Muscle layer of colon (tissue), 2 donors: ENCODE data around the gene MSX1.
"Not testable (repeated sequence)": the region's sequence is repeated elsewhere in the genome, so short reads cannot be mapped to it uniquely, and the experiment has no call there.

Experiments used
- H3K27ac ChIP-seq: one replicate; pipeline ENCODE4 v1.7.0; 2013; ENCODE audit warnings: low read depth, mild to moderate bottlenecking, low read length, moderate library complexity
- H3K27me3 ChIP-seq, 2 donors: one replicate each; pipeline ENCODE4 v1.7.0; 2013; ENCODE audit warnings: low read length in 2 of 2, mild to moderate bottlenecking in 2 of 2; ENCODE audit not compliant: insufficient read depth in 2 of 2, control insufficient read depth in 1 of 2
- H3K36me3 ChIP-seq: one replicate; pipeline ENCODE4 v1.7.0; 2013; ENCODE audit warnings: mild to moderate bottlenecking, low read length; ENCODE audit not compliant: insufficient read depth
- H3K4me1 ChIP-seq: one replicate; pipeline ENCODE4 v1.7.0; 2013; ENCODE audit warnings: mild to moderate bottlenecking, low read length; ENCODE audit not compliant: insufficient read depth
- H3K4me3 ChIP-seq, 2 donors: one replicate each; pipeline ENCODE4 v1.7.0; 2013; ENCODE audit warnings: low read length in 2 of 2, low read depth in 1 of 2, mild to moderate bottlenecking in 1 of 2, moderate library complexity in 1 of 2
- H3K9ac ChIP-seq: one replicate; pipeline ENCODE4 v1.7.0; 2013; ENCODE audit warnings: low read length
- H3K9me3 ChIP-seq: one replicate; pipeline ENCODE4 v1.7.0; 2013; ENCODE audit warnings: mild to moderate bottlenecking, low read length
- donor health status: abdominal sarcoma.
- donor health status: Adenocarcinoma of cecum.

MSX1 gene

DNA sequence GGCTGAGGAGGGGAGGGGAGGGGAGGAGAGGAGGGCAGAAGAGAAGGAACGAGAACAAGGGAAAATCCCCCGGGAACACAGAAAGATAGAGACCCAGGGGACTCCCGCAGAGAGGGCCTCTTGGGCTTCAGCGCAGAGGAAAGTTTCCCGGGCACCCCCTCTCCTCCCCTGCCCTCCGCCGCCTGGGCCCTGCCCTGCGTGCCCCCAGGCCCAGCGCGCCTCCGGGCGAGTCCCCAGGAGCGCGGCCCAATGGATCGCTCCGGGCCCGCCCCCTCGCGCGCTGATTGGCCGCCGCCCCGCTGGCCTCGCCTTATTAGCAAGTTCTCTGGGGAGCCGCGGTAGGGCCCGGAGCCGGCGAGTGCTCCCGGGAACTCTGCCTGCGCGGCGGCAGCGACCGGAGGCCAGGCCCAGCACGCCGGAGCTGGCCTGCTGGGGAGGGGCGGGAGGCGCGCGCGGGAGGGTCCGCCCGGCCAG lies at the start of gene MSX1:
Gene MSX1 (plus strand): TSS at position 341 of the 474 bp plus-strand sequence. CDS start 235 bp downstream, outside the sequence.
- Histone ChIP-seq H3K4me3 (peak within 1 kb of the TSS; percentile 73 to 77), H3K27me3 (peaks cover 89 to 95% of the 10 kb centered on the region in 2 donors), H3K4me1 (peaks cover 20% of the 10 kb centered on the region), H3K27ac (no peak within 1 kb of the TSS), H3K9ac (no peak within 1 kb of the TSS), H3K9me3 (peaks cover 6% of the 10 kb centered on the region), H3K36me3 (no peaks in the 10 kb centered on the region)

DNA sequence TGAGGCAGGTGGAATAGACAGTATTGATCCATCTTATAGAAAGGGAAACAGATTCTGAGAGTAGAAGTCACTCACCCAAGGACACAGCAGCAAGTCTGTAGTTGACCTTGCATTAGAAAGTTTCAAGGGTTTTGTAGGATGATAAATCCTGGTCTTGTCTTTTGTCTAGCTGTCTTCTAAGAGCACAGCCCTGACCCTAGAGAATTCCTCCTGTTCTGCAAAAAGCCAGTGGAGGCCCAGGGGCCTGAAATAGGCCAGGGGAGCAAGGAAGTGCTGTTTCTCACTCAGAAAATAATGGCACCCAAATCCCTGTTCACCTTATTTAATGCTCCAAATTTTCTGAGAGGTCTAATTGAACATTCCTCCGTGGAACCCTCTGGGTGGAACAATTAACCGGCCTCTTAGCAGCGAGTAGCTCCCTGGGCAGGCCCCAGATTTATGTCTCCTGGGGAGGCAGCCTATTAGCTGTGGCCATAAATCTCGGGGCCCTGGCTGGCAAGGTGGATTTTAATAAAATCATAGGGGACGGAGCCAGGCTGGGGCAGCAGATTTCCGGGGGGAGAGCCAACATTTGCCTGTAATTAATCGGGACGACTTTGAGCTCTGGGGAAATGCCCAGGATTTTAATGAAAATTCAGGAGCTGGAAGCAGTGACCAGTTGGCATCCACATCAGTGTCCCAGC lies 49.2 kb upstream of the MSX1 start:
- Histone ChIP-seq H3K4me1 (no peaks in the 10 kb centered on the region), H3K27ac (no peak overlapping the region), H3K36me3 (no peaks in the 10 kb centered on the region), H3K4me3 (no peak overlapping the region), H3K9me3 (no peaks in the 10 kb centered on the region), H3K27me3 (no peaks in the 10 kb centered on the region), H3K9ac (no peak overlapping the region)

DNA sequence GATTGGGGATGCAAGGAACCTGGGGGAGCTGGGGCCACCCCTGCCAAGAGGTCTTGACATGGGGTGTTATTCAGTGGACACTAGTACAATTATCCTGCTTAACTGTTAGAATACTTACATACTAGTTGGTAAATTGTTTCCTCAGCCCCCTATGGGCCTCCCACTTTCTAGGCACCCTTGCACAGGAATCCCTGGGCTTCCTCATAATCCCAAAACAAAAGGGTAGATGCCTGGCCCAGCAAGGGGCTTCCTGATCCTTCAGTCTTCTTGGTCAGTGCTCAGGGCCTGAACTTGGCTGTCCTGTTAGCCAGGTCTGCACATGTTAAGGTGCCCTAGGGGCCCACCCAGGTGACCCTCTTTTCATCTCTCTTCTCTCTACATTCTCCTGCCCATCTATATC lies 48.7 kb upstream of the MSX1 start:
- Histone ChIP-seq H3K27ac (no peak overlapping the region), H3K9me3 (no peaks in the 10 kb centered on the region)

DNA sequence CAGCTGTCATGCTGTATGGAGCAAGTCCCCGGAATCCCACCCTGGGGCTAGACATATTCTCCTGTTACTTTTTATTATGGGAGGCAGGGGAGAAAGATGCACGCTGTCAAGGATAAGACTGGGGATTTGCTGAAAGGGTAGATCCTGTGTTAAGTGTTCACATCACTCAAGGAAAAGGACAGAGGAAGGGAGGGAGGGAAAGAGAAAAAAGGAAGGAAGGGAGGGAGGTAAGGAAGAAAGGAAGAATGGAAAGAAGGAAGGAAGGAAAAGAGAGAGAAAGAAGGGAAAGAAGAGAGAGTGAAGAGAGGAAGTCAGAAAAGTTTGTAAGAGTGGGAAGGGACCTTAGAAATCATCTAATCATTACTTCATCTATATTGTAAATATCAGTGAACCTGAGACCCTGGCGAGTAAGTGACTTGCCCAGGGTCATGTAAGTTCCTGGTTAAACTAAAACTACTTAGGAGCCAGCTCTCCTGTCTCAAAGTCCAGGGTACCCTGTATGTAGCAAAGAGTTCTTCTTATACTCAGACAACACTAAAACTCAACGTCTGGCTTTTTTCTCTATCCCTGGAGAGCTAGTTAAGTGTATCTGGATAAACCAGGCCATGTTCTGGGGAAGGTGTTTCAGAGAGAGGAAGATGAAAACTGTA lies 47.2 kb upstream of the MSX1 start:
- no peak overlapping the region for H3K4me3 ChIP-seq
- H3K27me3 ChIP-seq, result peaks cover 0 to 2% of the 10 kb centered on the region in 2 donors
- H3K9ac ChIP-seq, result no peak overlapping the region
- H3K27ac ChIP-seq, result no peak overlapping the region
- no peaks in the 10 kb centered on the region for H3K4me1 ChIP-seq
- no peaks in the 10 kb centered on the region for H3K36me3 ChIP-seq
- peaks cover 2% of the 10 kb centered on the region for H3K9me3 ChIP-seq

More for the DNA sequence above, 48.7 kb upstream of the MSX1 start:
- H3K36me3 ChIP-seq, result no peaks in the 10 kb centered on the region
- no peaks in the 10 kb centered on the region for H3K27me3 ChIP-seq
- H3K4me3 ChIP-seq, result no peak overlapping the region
- no peaks in the 10 kb centered on the region for H3K4me1 ChIP-seq
- no peak overlapping the region for H3K9ac ChIP-seq

DNA sequence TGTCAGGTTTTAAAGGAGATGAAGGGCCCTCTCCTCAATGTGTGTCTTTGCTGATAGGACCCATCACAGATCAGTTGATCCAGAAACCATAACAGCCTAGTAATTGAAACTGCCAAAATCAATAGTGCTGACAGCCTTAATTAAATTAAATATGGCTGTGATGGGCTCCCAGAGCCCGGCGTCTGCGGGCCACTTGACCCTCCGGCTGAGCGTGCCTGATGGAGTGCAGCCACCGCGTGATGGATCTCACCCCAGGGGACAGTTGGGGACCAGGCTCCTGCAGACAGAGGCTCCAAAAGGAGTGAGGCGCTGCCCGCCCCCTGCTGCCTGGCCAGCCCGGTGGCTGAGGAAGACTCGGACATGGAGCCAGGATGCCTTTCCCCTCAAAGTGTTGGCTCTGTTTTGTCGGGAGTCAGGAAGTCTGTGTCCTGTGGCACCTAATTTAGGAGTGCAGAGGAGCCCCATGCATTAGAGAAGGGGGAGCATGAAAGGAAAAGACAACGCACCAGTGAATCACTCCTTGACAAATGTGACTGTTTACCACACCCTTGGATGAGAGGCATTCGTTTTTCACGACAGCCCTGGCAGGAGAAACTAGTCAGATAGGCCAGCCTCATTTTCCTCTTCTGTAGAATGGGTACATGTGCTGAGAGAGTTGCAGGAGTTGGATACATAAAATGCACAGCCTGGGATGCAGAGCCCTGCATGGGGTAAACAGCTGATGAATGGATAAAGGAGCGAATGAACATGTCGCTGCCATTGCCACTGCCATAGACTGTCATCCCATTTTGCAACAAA lies 40.9 kb upstream of the MSX1 start:
- no peaks in the 10 kb centered on the region for H3K36me3 ChIP-seq
- no peak overlapping the region for H3K4me3 ChIP-seq
- H3K4me1 ChIP-seq, result no peaks in the 10 kb centered on the region
- no peak overlapping the region for H3K9ac ChIP-seq
- H3K27ac ChIP-seq, result no peak overlapping the region
- H3K9me3 ChIP-seq, result peaks cover 5% of the 10 kb centered on the region
- H3K27me3 ChIP-seq, result peaks cover 0 to 4% of the 10 kb centered on the region in 2 donors

DNA sequence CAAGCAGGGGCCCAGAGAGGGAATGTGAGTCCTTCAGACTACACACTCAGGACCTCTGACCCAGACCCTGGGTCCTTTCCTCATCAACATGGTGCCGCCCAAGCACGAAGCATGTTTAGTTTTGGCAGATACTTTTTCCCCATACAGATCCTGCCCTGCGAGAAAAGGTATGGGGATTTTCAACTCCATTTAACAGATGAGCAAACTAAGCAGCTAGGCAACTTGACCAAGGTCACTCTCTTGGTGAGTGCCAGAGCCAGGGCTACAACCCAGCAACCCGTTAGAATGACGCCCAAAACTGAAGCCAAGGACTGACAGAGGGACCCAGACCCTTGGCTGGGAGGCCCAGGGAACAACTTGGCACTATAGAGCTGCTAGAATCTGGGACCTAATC lies 40.3 kb upstream of the MSX1 start:
- H3K27ac ChIP-seq, result no peak overlapping the region
- no peaks in the 10 kb centered on the region for H3K36me3 ChIP-seq
- no peaks in the 10 kb centered on the region for H3K4me1 ChIP-seq
- H3K4me3 ChIP-seq, result no peak overlapping the region
- peaks cover 5% of the 10 kb centered on the region for H3K9me3 ChIP-seq
- no peak overlapping the region for H3K9ac ChIP-seq
- H3K27me3 ChIP-seq, result peaks cover 0 to 4% of the 10 kb centered on the region in 2 donors

DNA sequence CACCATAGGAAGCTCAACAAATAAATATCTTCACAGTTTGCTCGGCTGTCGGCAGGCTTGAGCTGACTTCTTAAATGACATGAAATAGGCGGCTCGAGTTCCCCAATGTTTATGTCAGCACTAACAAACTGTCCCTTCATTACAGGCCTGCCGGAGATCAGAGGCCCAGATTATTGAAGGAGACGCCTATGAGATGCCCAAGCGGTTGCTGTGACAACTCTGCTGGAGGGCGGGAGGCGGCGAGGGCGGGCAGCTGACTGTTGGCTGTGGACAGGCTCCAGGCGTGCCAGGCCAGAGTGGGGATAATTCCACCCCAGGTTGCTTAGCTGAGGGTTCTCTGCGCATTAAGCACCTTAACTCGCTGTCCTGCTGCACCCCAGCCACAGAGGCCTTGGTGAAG lies 39.2 kb upstream of the MSX1 start:
- H3K27me3 ChIP-seq, result peaks cover 0 to 4% of the 10 kb centered on the region in 2 donors
- H3K27ac ChIP-seq, result no peak overlapping the region

DNA sequence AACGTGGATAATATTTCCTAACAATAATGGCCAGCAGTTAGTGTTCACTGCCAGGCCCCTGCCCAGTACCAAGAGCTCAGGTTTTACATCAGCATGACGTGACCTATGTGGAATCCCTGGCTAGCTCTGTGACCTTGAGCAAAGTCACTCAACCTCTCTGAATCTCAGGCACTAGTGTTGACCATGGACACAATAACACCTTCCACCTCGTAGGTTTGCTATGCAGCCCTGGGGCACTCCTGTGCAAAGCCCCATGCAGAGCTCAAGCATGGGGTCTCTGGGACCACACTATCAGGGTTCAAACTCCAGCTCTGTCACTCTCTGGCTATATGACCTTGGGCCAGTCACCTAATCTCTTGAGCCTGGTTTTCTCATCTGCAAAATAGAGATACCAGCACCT lies 38.7 kb upstream of the MSX1 start:
- peaks cover 0 to 4% of the 10 kb centered on the region in 2 donors for H3K27me3 ChIP-seq
- H3K9me3 ChIP-seq, result peaks cover 5% of the 10 kb centered on the region
- H3K27ac ChIP-seq, result no peak overlapping the region
- no peaks in the 10 kb centered on the region for H3K36me3 ChIP-seq
- no peak overlapping the region for H3K4me3 ChIP-seq
- H3K4me1 ChIP-seq, result no peaks in the 10 kb centered on the region
- H3K9ac ChIP-seq, result no peak overlapping the region

More for the DNA sequence above, 39.2 kb upstream of the MSX1 start:
- Histone ChIP-seq H3K4me1 (no peaks in the 10 kb centered on the region), H3K9me3 (peaks cover 5% of the 10 kb centered on the region), H3K9ac (no peak overlapping the region), H3K36me3 (no peaks in the 10 kb centered on the region), H3K4me3 (no peak overlapping the region)

DNA sequence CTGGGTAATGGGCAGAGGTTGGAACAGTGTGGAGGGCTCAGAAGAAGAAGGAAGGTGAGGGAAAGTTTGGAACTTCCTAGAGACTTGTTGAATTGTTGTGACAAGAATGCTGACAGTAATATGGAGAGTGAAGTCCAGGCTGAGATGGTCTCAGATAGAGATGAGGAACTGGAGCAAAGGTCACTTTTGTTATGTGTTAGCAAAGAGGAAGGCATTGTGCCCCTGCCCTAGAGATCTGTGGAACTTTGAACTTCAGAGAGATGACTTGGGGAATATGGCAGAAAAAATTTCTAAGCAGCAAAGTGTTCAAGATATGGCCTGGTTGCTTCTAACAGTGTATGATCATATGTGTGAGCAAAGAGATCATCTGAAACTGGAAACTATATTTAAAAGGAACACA lies 37.9 kb upstream of the MSX1 start:
- H3K4me3 ChIP-seq, result no peak overlapping the region
- no peak overlapping the region for H3K27ac ChIP-seq
- peaks cover 0 to 4% of the 10 kb centered on the region in 2 donors for H3K27me3 ChIP-seq
- peaks cover 5% of the 10 kb centered on the region for H3K9me3 ChIP-seq
- no peaks in the 10 kb centered on the region for H3K36me3 ChIP-seq
- no peak overlapping the region for H3K9ac ChIP-seq
- H3K4me1 ChIP-seq, result no peaks in the 10 kb centered on the region

DNA sequence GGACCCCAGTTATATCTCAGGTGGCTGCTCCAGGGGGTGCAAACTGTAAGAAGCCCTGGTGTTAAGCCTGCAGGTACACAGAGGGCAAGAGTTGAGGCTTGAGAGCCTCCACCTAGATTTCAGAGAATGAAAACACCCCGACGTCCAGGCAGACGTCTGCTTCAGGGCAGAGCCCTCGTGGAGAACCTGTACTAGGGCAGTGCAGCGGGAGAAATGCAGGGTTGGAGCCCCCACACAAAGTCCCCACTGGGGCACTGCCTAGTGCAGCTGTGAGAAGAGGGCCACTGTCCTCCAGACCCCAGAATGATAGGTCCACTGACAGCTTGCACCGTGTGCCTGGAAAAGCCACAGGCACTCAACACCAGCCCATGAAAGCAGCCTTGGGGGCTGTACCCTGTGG lies 37.2 kb upstream of the MSX1 start:
- not testable (repeated sequence) for H3K4me1 ChIP-seq, H3K27ac ChIP-seq, H3K9ac ChIP-seq, H3K36me3 ChIP-seq, H3K27me3 ChIP-seq, H3K9me3 ChIP-seq, H3K4me3 ChIP-seq

DNA sequence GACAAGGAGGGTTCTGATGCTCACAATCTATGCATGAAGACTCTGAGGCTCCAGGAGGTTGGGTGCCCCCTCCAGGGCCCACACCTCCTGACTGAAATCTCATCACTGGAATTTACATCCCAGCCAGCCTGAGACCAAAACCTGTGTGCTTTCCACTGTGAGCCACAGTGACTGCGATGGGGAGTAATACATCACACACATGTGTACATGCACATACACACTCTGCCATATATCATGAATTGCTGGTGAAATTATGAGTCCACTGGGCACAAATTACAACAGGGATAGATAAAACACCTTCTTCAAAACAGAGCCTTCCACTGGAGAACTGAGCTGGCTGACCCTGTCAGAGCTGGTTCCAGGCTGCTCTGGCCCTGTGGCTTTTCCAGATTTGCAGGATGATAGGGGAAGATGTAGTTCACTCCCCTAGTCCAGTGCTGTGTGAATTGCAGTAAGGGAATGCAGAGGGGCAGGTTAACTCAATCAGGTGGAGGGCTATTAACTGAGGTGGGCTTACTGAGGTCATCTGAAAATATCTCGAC lies 35.8 kb upstream of the MSX1 start:
- H3K4me3 ChIP-seq, result no peak overlapping the region
- no peaks in the 10 kb centered on the region for H3K27me3 ChIP-seq
- no peaks in the 10 kb centered on the region for H3K9me3 ChIP-seq
- no peaks in the 10 kb centered on the region for H3K36me3 ChIP-seq
- no peak overlapping the region for H3K27ac ChIP-seq
- H3K9ac ChIP-seq, result no peak overlapping the region
- H3K4me1 ChIP-seq, result no peaks in the 10 kb centered on the region
